IMR-90 (cell line): ENCODE results near the gene ROS1. TPM values are rescaled to one million over a fixed set of nuclear protein-coding genes. Genes with fewer than 3 reads are reported as not detected.

Source experiments
- ATAC-seq: fragments of 200-7000 bp; cut with Tn5 transposase; 2 replicates; pipeline ENCODE4 v1.9.1; 2020; ENCODE audit warnings: low read depth, mild to moderate bottlenecking, moderate library complexity
- BruUV-seq: library from RNA; stranded (reverse); fragments of 400-500 nt; replicated peaks from 2 replicates; lab custom pipeline; 2021; lab: Mats Ljungman, UMichigan
- CTCF ChIA-PET: fragments of 300-600 bp; formaldehyde crosslinking; extraction: SDS; loops from one replicate; lab custom pipeline; 2021; ENCODE audit warnings: antibody characterized with exemption; lab: Yijun Ruan, JAX
- POLR2A ChIA-PET: fragments of 300-600 bp; sonication (Branson Sonifier 250); formaldehyde crosslinking; loops from one replicate; lab custom pipeline; 2022; ENCODE audit warnings: antibody characterized with exemption; ENCODE audit not compliant: unreplicated experiment; lab: Charles Lee
- DNase-seq: peaks from one replicate; pipeline ENCODE4 v3.0.0; 2013
- H2AFZ ChIP-seq: replicated peaks from 2 replicates; pipeline ENCODE3; 2013; ENCODE audit warnings: low read length, mild to moderate bottlenecking; ENCODE audit not compliant: poor library complexity
- H2AK5ac ChIP-seq: 2 replicates; pipeline ENCODE4 v1.6.1; 2013; ENCODE audit warnings: low read depth, low read length, inconsistent platforms
- H2AK9ac ChIP-seq: replicated peaks from 2 replicates; pipeline ENCODE3; 2013; ENCODE audit warnings: mild to moderate bottlenecking, low read depth, low read length, moderate library complexity; ENCODE audit not compliant: poor library complexity
- H2BK120ac ChIP-seq: 2 replicates; pipeline ENCODE4 v1.6.1; 2013; ENCODE audit warnings: low read depth, low read length, inconsistent platforms
- H2BK15ac ChIP-seq: 3 replicates; pipeline ENCODE4 v1.6.1; 2013; ENCODE audit warnings: low read depth, low read length, inconsistent platforms
- H2BK20ac ChIP-seq: 2 replicates; pipeline ENCODE4 v1.6.1; 2013; ENCODE audit warnings: low read depth, mild to moderate bottlenecking, inconsistent platforms, low read length, moderate library complexity
- H2BK5ac ChIP-seq: 2 replicates; pipeline ENCODE4 v1.6.1; 2013; ENCODE audit warnings: mild to moderate bottlenecking, low read depth, low read length, inconsistent platforms; ENCODE audit not compliant: poor library complexity, severe bottlenecking
- H3K14ac ChIP-seq: replicated peaks from 2 replicates; pipeline ENCODE4 v1.6.1; 2013; ENCODE audit warnings: low read depth, low read length, inconsistent platforms
- H3K18ac ChIP-seq: 2 replicates; pipeline ENCODE4 v1.6.1; 2013; ENCODE audit warnings: low read depth, low read length, control low read depth
- H3K23ac ChIP-seq: 2 replicates; pipeline ENCODE4 v1.6.1; 2013; ENCODE audit warnings: low read depth, low read length, inconsistent platforms
- H3K27ac ChIP-seq: 2 replicates; pipeline ENCODE4 v1.5.1; 2013; ENCODE audit warnings: mild to moderate bottlenecking, control low read depth, low read length; ENCODE audit not compliant: insufficient read depth
- H3K27me3 ChIP-seq: 2 replicates; pipeline ENCODE4 v1.6.1; 2013; ENCODE audit warnings: low read length; ENCODE audit not compliant: control insufficient read depth, insufficient read depth
- H3K36me3 ChIP-seq: 2 replicates; pipeline ENCODE4 v1.6.1; 2013; ENCODE audit warnings: low read length, mixed read lengths; ENCODE audit not compliant: control insufficient read depth, insufficient read depth
- H3K4ac ChIP-seq: 2 replicates; pipeline ENCODE4 v1.6.1; 2013; ENCODE audit warnings: low read depth, low read length, inconsistent platforms
- H3K4me1 ChIP-seq: 2 replicates; pipeline ENCODE4 v1.6.1; 2013; ENCODE audit warnings: low read length, mixed read lengths; ENCODE audit not compliant: control insufficient read depth, insufficient read depth
- H3K4me2 ChIP-seq: 2 replicates; pipeline ENCODE4 v1.6.1; 2013; ENCODE audit warnings: low read depth, mild to moderate bottlenecking, control low read depth, low read length, moderate library complexity
- H3K4me3 ChIP-seq: 2 replicates; pipeline ENCODE4 v1.5.1; 2013; ENCODE audit warnings: low read depth, mild to moderate bottlenecking, control low read depth, low read length, moderate library complexity; ENCODE audit not compliant: insufficient read depth
- H3K56ac ChIP-seq: 2 replicates; pipeline ENCODE4 v1.6.1; 2013; ENCODE audit warnings: low read length, inconsistent platforms; ENCODE audit not compliant: insufficient read depth; ENCODE audit errors: extremely low read depth
- H3K79me1 ChIP-seq, 2 experiments: 2 replicates each; pipeline ENCODE4 v1.6.1; 2013; ENCODE audit warnings: low read length in 2 of 2, inconsistent platforms in 1 of 2, low read depth in 1 of 2
- H3K9ac ChIP-seq: 2 replicates; pipeline ENCODE4 v1.6.1; 2013; ENCODE audit warnings: low read depth, low read length, control low read depth
- H3K9me1 ChIP-seq: 2 replicates; pipeline ENCODE4 v1.6.1; 2013; ENCODE audit warnings: low read length, inconsistent platforms; ENCODE audit not compliant: insufficient read depth
- H3K9me3 ChIP-seq: 2 replicates; pipeline ENCODE4 v1.6.1; 2013; ENCODE audit warnings: low read length; ENCODE audit not compliant: control insufficient read depth, insufficient read depth
- H4K20me1 ChIP-seq: 2 replicates; pipeline ENCODE4 v1.6.1; 2013; ENCODE audit warnings: low read length, inconsistent platforms; ENCODE audit not compliant: insufficient read depth
- H4K5ac ChIP-seq: 2 replicates; pipeline ENCODE4 v1.6.1; 2013; ENCODE audit warnings: mild to moderate bottlenecking, low read depth, low read length, control low read depth
- H4K8ac ChIP-seq, 2 experiments: 2 replicates each; pipeline ENCODE4 v1.6.1; 2013; ENCODE audit warnings: low read depth in 2 of 2, low read length in 2 of 2, control low read depth in 1 of 2, inconsistent platforms in 1 of 2
- H4K91ac ChIP-seq: 2 replicates; pipeline ENCODE4 v1.6.1; 2013; ENCODE audit warnings: low read depth, low read length, inconsistent platforms; ENCODE audit not compliant: insufficient read depth
- BHLHE40 ChIP-seq: fragments of 150-350 bp; IDR thresholded peaks from 2 replicates; pipeline ENCODE4 v1.6.1; 2016; ENCODE audit warnings: mild to moderate bottlenecking, low read depth, low read length
- CEBPB ChIP-seq: IDR thresholded peaks from 2 replicates; pipeline ENCODE4 v1.6.1; 2012; ENCODE audit warnings: low read depth, low read length, improper control_type of control experiment
- CHD1 ChIP-seq: IDR thresholded peaks from 2 replicates; pipeline ENCODE4 v1.6.1; 2012; ENCODE audit warnings: low read depth, low read length, improper control_type of control experiment
- FOS ChIP-seq: fragments of 150-350 bp; IDR thresholded peaks from 2 replicates; pipeline ENCODE4 v1.6.1; 2016; ENCODE audit warnings: low read depth, low read length
- MAFK ChIP-seq: IDR thresholded peaks from 2 replicates; pipeline ENCODE4 v1.6.1; 2012; ENCODE audit warnings: low read depth, low read length, improper control_type of control experiment
- MAZ ChIP-seq: IDR thresholded peaks from 2 replicates; pipeline ENCODE4 v1.6.1; 2012; ENCODE audit warnings: low read depth, mild to moderate bottlenecking, low read length, improper control_type of control experiment, moderate library complexity, borderline replicate concordance
- MXI1 ChIP-seq: IDR thresholded peaks from 2 replicates; pipeline ENCODE4 v1.6.1; 2012; ENCODE audit warnings: low read depth, mild to moderate bottlenecking, low read length, moderate library complexity, borderline replicate concordance
- NFE2L2 ChIP-seq: fragments of 150-350 bp; IDR thresholded peaks from 2 replicates; pipeline ENCODE4 v1.6.1; 2016; ENCODE audit warnings: low read depth, mild to moderate bottlenecking, low read length
- POLR2A ChIP-seq: IDR thresholded peaks from 2 replicates; pipeline ENCODE4 v1.6.1; 2012; ENCODE audit warnings: mild to moderate bottlenecking, low read depth, low read length
- RAD21 ChIP-seq: IDR thresholded peaks from 2 replicates; pipeline ENCODE4 v1.6.1; 2012; ENCODE audit warnings: low read length, improper control_type of control experiment
- RCOR1 ChIP-seq: IDR thresholded peaks from 2 replicates; pipeline ENCODE4 v1.6.1; 2012; ENCODE audit warnings: mild to moderate bottlenecking, low read length, improper control_type of control experiment; ENCODE audit not compliant: insufficient replicate concordance
- RFX5 ChIP-seq: IDR thresholded peaks from 2 replicates; pipeline ENCODE4 v1.8.0; 2012; ENCODE audit warnings: low read depth, mild to moderate bottlenecking, low read length, moderate library complexity
- SMC3 ChIP-seq: fragments of 150-350 bp; IDR thresholded peaks from 2 replicates; pipeline ENCODE4 v1.6.1; 2016; ENCODE audit warnings: low read depth, mild to moderate bottlenecking, antibody characterized with exemption, low read length, moderate library complexity
- WGBS, 2 experiments: methylation state at CpG; one replicate each; pipeline versions ENCODE4 v1.1.5 to v1.1.7; 2013; ENCODE audit warnings: missing lambda C conversion rate in 2 of 2; ENCODE audit not compliant: insufficient read length in 1 of 2; ENCODE audit errors: extremely low coverage in 2 of 2; 5-methylcytosine and 5-hydroxymethylcytosine counted together
- dilution Hi-C: fragments of 300-500 bp; cut with HindIII; formaldehyde crosslinking; loops from one replicate; pipeline ENCODE4 v1.14.3; 2018; ENCODE audit warnings: low sequenced_read_pairs; ENCODE audit not compliant: unreplicated experiment
- in situ Hi-C: fragments of 300-500 bp; cut with MboI; formaldehyde crosslinking; loops from 3 replicates; pipeline ENCODE4 v1.14.3; 2019; ENCODE audit warnings: low sequenced_read_pairs, inconsistent platforms, mixed read lengths
- intact Hi-C: fragments of 100-400 bp; cut with micrococcal nuclease; formaldehyde crosslinking; loops from 2 replicates; pipeline ENCODE4 v1.10.0; 2022
- polyA plus RNA-seq, 3 experiments: library from polyadenylated mRNA; depleted of rRNA; stranded (reverse); fragments of >200 nt; gene quantifications; 2 replicates each; pipeline ENCODE4 v1.2.3, GENCODE V29; 2012; ENCODE audit warnings: low replicate concordance in 1 of 3
- total RNA-seq: library from RNA; depleted of rRNA; stranded (reverse); fragments of >200 nt; gene quantifications from 2 replicates; pipeline ENCODE4 v1.2.3, GENCODE V29; 2012
- TF ChIP-seq, protein P1 (sequence below): conservative IDR thresholded peaks from 2 replicates; pipeline ENCODE4 v1.5.1; 2012; ENCODE audit warnings: mild to moderate bottlenecking, low read depth, low read length, improper control_type of control experiment
- TF ChIP-seq, protein P2 (sequence below): fragments of 150-350 bp; IDR thresholded peaks from 2 replicates; pipeline ENCODE4 v1.6.1; 2016; ENCODE audit warnings: low read depth, mild to moderate bottlenecking, low read length, moderate library complexity, borderline replicate concordance
- TF ChIP-seq, protein P3 (sequence below): fragments of 150-350 bp; IDR thresholded peaks from 2 replicates; pipeline ENCODE4 v1.6.1; 2017; ENCODE audit warnings: mild to moderate bottlenecking, antibody characterized with exemption, low read length, low read depth

Gene ROS1
- total and polyA plus RNA-seq, 2 of the 4 experiments (the other 2 are of a cell fraction): under 0.01 to 0.03 TPM

DNA sequence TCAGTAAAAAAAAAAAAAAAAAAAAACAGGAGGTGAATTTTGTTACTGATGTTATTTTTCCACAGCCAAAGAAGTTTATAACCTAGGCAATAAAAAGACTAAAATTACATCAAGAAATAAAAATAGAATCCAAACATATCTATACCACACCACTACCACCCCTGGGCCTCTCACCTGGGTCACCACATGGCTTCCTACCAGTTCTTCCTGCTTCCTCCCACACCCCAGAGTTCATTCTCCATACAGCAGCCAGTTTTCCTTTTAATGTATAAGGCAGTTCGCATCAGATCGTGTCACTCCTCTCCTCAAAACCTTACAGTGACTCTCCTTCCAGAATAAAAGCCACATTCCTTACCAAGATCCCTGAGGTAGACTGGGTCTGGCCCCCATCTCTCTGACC is 23.9 kb downstream of the ROS1 start:
- no peak overlapping the region for H2AK5ac ChIP-seq
- ChIA-PET CTCF (no interaction called here), POLR2A (no interaction called here)
- no peak overlapping the region for H3K9ac ChIP-seq
- TF ChIP-seq CEBPB (no peak), NFE2L2 (no peak), RAD21 (no peak), CHD1 (no peak), MAFK (no peak), RFX5 (no peak), SMC3 (no peak), RCOR1 (no peak), POLR2A (no peak), MXI1 (no peak), BHLHE40 (no peak), FOS (no peak), MAZ (no peak)
- TF ChIP-seq, protein P1, sequence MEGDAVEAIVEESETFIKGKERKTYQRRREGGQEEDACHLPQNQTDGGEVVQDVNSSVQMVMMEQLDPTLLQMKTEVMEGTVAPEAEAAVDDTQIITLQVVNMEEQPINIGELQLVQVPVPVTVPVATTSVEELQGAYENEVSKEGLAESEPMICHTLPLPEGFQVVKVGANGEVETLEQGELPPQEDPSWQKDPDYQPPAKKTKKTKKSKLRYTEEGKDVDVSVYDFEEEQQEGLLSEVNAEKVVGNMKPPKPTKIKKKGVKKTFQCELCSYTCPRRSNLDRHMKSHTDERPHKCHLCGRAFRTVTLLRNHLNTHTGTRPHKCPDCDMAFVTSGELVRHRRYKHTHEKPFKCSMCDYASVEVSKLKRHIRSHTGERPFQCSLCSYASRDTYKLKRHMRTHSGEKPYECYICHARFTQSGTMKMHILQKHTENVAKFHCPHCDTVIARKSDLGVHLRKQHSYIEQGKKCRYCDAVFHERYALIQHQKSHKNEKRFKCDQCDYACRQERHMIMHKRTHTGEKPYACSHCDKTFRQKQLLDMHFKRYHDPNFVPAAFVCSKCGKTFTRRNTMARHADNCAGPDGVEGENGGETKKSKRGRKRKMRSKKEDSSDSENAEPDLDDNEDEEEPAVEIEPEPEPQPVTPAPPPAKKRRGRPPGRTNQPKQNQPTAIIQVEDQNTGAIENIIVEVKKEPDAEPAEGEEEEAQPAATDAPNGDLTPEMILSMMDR: no peak
- TF ChIP-seq, protein P2, sequence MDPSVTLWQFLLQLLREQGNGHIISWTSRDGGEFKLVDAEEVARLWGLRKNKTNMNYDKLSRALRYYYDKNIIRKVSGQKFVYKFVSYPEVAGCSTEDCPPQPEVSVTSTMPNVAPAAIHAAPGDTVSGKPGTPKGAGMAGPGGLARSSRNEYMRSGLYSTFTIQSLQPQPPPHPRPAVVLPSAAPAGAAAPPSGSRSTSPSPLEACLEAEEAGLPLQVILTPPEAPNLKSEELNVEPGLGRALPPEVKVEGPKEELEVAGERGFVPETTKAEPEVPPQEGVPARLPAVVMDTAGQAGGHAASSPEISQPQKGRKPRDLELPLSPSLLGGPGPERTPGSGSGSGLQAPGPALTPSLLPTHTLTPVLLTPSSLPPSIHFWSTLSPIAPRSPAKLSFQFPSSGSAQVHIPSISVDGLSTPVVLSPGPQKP: no peak
- TF ChIP-seq, protein P3, sequence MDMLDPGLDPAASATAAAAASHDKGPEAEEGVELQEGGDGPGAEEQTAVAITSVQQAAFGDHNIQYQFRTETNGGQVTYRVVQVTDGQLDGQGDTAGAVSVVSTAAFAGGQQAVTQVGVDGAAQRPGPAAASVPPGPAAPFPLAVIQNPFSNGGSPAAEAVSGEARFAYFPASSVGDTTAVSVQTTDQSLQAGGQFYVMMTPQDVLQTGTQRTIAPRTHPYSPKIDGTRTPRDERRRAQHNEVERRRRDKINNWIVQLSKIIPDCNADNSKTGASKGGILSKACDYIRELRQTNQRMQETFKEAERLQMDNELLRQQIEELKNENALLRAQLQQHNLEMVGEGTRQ: no peak
- H2AFZ ChIP-seq: no peak overlapping the region
- H2AK9ac ChIP-seq: no peak overlapping the region
- H3K4me1 ChIP-seq: no peaks in the 10 kb centered on the region
- H3K27ac ChIP-seq: no peak overlapping the region
- H3K23ac ChIP-seq: no peak overlapping the region
- no peak overlapping the region for H2BK20ac ChIP-seq
- H4K20me1 ChIP-seq: no peaks in the 10 kb centered on the region
- H2BK15ac ChIP-seq: no peak overlapping the region
- H2BK5ac ChIP-seq: no peak overlapping the region
- no peak overlapping the region for H3K4me2 ChIP-seq
- no peaks in the 10 kb centered on the region for H3K36me3 ChIP-seq
- ATAC-seq: no peak
- no peak overlapping the region for H2BK120ac ChIP-seq
- H3K56ac ChIP-seq: no peak overlapping the region
- intact Hi-C loops: no loop called here
- H3K9me3 ChIP-seq: no peaks in the 10 kb centered on the region
- no peak overlapping the region for H4K8ac ChIP-seq
- H3K18ac ChIP-seq: no peak overlapping the region
- no peaks in the 10 kb centered on the region for H3K79me1 ChIP-seq
- WGBS, 2 experiments: no CpG with 5 or more reads among the region's 2 CpGs
- BruUV-seq: no TSS peak
- dilution Hi-C loops: no loop called here
- H3K14ac ChIP-seq: no peak overlapping the region
- no peak for DNase-seq
- no peak overlapping the region for H4K5ac ChIP-seq
- no peak overlapping the region for H4K91ac ChIP-seq
- in situ Hi-C loops: no loop called here
- no peak overlapping the region for H3K4me3 ChIP-seq
- no peaks in the 10 kb centered on the region for H3K27me3 ChIP-seq
- H3K9me1 ChIP-seq: no peaks in the 10 kb centered on the region
- no peak overlapping the region for H3K4ac ChIP-seq
